Muscle of leg (tissue), 11 donors: ENCODE measurements around the gene CNOT4. TPM values are rescaled to one million over a fixed set of nuclear protein-coding genes. Genes with fewer than 3 reads are reported as not detected.

Source experiments
- DNase-seq: peaks from one replicate; pipeline ENCODE4 v3.0.0; 2013
- H3K27ac ChIP-seq: one replicate; pipeline ENCODE4 v1.5.1; 2013; ENCODE audit warnings: mild to moderate bottlenecking, low read length, control low read depth
- H3K27me3 ChIP-seq: one replicate; pipeline ENCODE4 v1.6.1; 2013; ENCODE audit warnings: low read length; ENCODE audit not compliant: control insufficient read depth, insufficient read depth
- H3K36me3 ChIP-seq: one replicate; pipeline ENCODE4 v1.6.1; 2013; ENCODE audit warnings: low read length; ENCODE audit not compliant: control insufficient read depth, insufficient read depth
- H3K4me1 ChIP-seq: one replicate; pipeline ENCODE4 v1.6.1; 2013; ENCODE audit warnings: low read length; ENCODE audit not compliant: control insufficient read depth, insufficient read depth
- H3K4me3 ChIP-seq: one replicate; pipeline ENCODE4 v1.5.1; 2013; ENCODE audit warnings: low read length, control low read depth
- H3K9me3 ChIP-seq: replicated peaks from 2 replicates; pipeline ENCODE4 v1.6.1; 2013; ENCODE audit warnings: low read depth, low read length; ENCODE audit not compliant: control insufficient read depth
- WGBS: methylation state at CpG from one replicate; pipeline ENCODE4 v1.1.5; 2013; ENCODE audit warnings: missing lambda C conversion rate; ENCODE audit not compliant: insufficient coverage; 5-methylcytosine and 5-hydroxymethylcytosine counted together
- polyA plus RNA-seq, 8 donors: library from polyadenylated mRNA; unstranded; fragments of 120-200 nt; gene quantifications; one replicate each; pipeline versions ENCODE4 v1.2.1 to v1.2.3, GENCODE V29; 2013; ENCODE audit warnings: inconsistent platforms in 1 of 8, low replicate concordance in 1 of 8; ENCODE audit not compliant: insufficient read length in 8 of 8, insufficient read depth in 1 of 8
- total RNA-seq: library from RNA; stranded (reverse); fragments of 120-200 nt; gene quantifications from one replicate; pipeline ENCODE4 v1.2.4, GENCODE V29; 2013

The CNOT4 gene
- total and polyA plus RNA-seq, 9 donors = 12.1 to 23.3 (median 20.9) TPM

GRCh38 chr7:135375908-135376699 lies 133.8 kb downstream of the CNOT4 start:
- no peaks in the 10 kb centered on the region for H3K9me3 ChIP-seq
- no peaks in the 10 kb centered on the region for H3K4me1 ChIP-seq
- no peak overlapping the region for H3K27ac ChIP-seq
- 100% methylated on average over 1 of the region's 5 CpGs for WGBS
- no peaks in the 10 kb centered on the region for H3K27me3 ChIP-seq
- DNase-seq = no peak
- no peak overlapping the region for H3K4me3 ChIP-seq
- H3K36me3 ChIP-seq = no peaks in the 10 kb centered on the region

- Histone ChIP-seq H3K4me1 (no peaks in the 10 kb centered on the region), H3K4me3 (no peak overlapping the region), H3K27ac (no peak overlapping the region), H3K27me3 (no peaks in the 10 kb centered on the region), H3K9me3 (no peaks in the 10 kb centered on the region), H3K36me3 (no peaks in the 10 kb centered on the region)
- DNase-seq = no peak
- WGBS = no CpG with 5 or more reads among the region's 3 CpGs
These were observed 135.2 kb downstream of the CNOT4 start for GRCh38 chr7:135374736-135375135.

- H3K4me3 ChIP-seq = no peak overlapping the region
- WGBS = 80% methylated on average over 2 of the region's 10 CpGs
- DNase-seq = no peak
- H3K27ac ChIP-seq = no peak overlapping the region
- no peaks in the 10 kb centered on the region for H3K4me1 ChIP-seq
- H3K9me3 ChIP-seq = no peaks in the 10 kb centered on the region
- no peaks in the 10 kb centered on the region for H3K36me3 ChIP-seq
- H3K27me3 ChIP-seq = no peaks in the 10 kb centered on the region
These were observed 137.7 kb downstream of the CNOT4 start for GRCh38 chr7:135372222-135372621.

GRCh38 chr7:135370656-135371055 lies 139.2 kb downstream of the CNOT4 start:
- Histone ChIP-seq H3K36me3 (no peaks in the 10 kb centered on the region), H3K27ac (no peak overlapping the region), H3K4me3 (no peak overlapping the region), H3K9me3 (no peaks in the 10 kb centered on the region), H3K27me3 (no peaks in the 10 kb centered on the region), H3K4me1 (no peaks in the 10 kb centered on the region)
- DNase-seq = no peak
- WGBS = no CpG with 5 or more reads among the region's 1 CpG

- DNase-seq = no peak
- Histone ChIP-seq H3K9me3 (no peaks in the 10 kb centered on the region), H3K4me1 (no peaks in the 10 kb centered on the region), H3K36me3 (no peaks in the 10 kb centered on the region), H3K4me3 (no peak overlapping the region), H3K27me3 (no peaks in the 10 kb centered on the region), H3K27ac (no peak overlapping the region)
These were observed 140.5 kb downstream of the CNOT4 start for GRCh38 chr7:135369405-135369804.

GRCh38 chr7:135368416-135369186 lies 141.3 kb downstream of the CNOT4 start:
- Histone ChIP-seq H3K4me3 (no peak overlapping the region), H3K36me3 (no peaks in the 10 kb centered on the region), H3K9me3 (no peaks in the 10 kb centered on the region), H3K27ac (no peak overlapping the region), H3K27me3 (no peaks in the 10 kb centered on the region), H3K4me1 (no peaks in the 10 kb centered on the region)
- DNase-seq = no peak
- WGBS = no CpG with 5 or more reads among the region's 5 CpGs

GRCh38 chr7:135366843-135367508 lies 142.9 kb downstream of the CNOT4 start:
- Histone ChIP-seq H3K27ac (no peak overlapping the region), H3K4me1 (no peaks in the 10 kb centered on the region), H3K9me3 (no peaks in the 10 kb centered on the region), H3K4me3 (no peak overlapping the region), H3K36me3 (peaks cover 4% of the 10 kb centered on the region), H3K27me3 (no peaks in the 10 kb centered on the region)
- WGBS = 80% methylated on average over 1 of the region's 7 CpGs
- DNase-seq = no peak

- Histone ChIP-seq H3K27ac (no peak overlapping the region), H3K27me3 (no peaks in the 10 kb centered on the region), H3K36me3 (peaks cover 4% of the 10 kb centered on the region), H3K9me3 (no peaks in the 10 kb centered on the region), H3K4me1 (no peaks in the 10 kb centered on the region), H3K4me3 (no peak overlapping the region)
- no peak for DNase-seq
- WGBS = 40% methylated on average over 1 of the region's 3 CpGs
These were observed 144.2 kb downstream of the CNOT4 start for GRCh38 chr7:135365721-135366120.

- no peaks in the 10 kb centered on the region for H3K9me3 ChIP-seq
- no peak overlapping the region for H3K27ac ChIP-seq
- DNase-seq = peak; percentile 44
- H3K4me1 ChIP-seq = no peaks in the 10 kb centered on the region
- no CpG with 5 or more reads among the region's 2 CpGs for WGBS
- no peaks in the 10 kb centered on the region for H3K27me3 ChIP-seq
- no peak overlapping the region for H3K4me3 ChIP-seq
- peaks cover 4% of the 10 kb centered on the region for H3K36me3 ChIP-seq
These were observed 145.7 kb downstream of the CNOT4 start for GRCh38 chr7:135364206-135364605.

GRCh38 chr7:135362871-135363270 lies 147.0 kb downstream of the CNOT4 start:
- WGBS = 81% methylated on average over 3 of the region's 7 CpGs
- no peak overlapping the region for H3K4me3 ChIP-seq
- no peaks in the 10 kb centered on the region for H3K27me3 ChIP-seq
- no peaks in the 10 kb centered on the region for H3K4me1 ChIP-seq
- peaks cover 4% of the 10 kb centered on the region for H3K36me3 ChIP-seq
- no peak for DNase-seq
- H3K27ac ChIP-seq = no peak overlapping the region
- no peaks in the 10 kb centered on the region for H3K9me3 ChIP-seq
